Endothelial cell of umbilical vein (primary cell): ENCODE measurements around the gene CRYGS.

ENCODE experiments used
- CTCF ChIP-seq, 2 donors: IDR thresholded peaks; 1 replicate in 1 of 2; 2 replicates in 1 of 2; pipeline ENCODE4 v1.5.1; 2011; ENCODE audit warnings: low read length in 2 of 2, mild to moderate bottlenecking in 2 of 2, moderate library complexity in 2 of 2, control low read depth in 1 of 2, inconsistent platforms in 1 of 2, low read depth in 1 of 2; ENCODE audit not compliant: insufficient read depth in 1 of 2; ENCODE audit errors: extremely low read depth in 1 of 2
- EZH2 ChIP-seq: IDR thresholded peaks from 2 replicates; pipeline ENCODE4 v1.6.1; 2012; ENCODE audit warnings: borderline replicate concordance, low read depth, mild to moderate bottlenecking, moderate library complexity, low read length, inconsistent platforms; ENCODE audit not compliant: severe bottlenecking
- MAX ChIP-seq: IDR thresholded peaks from 2 replicates; pipeline ENCODE4 v1.6.1; 2011; ENCODE audit not compliant: insufficient read depth, insufficient read length
- POLR2AphosphoS5 ChIP-seq: IDR thresholded peaks from 2 replicates; pipeline ENCODE4 v1.6.1; 2012; ENCODE audit warnings: low read depth, mild to moderate bottlenecking, control low read depth, low read length, moderate library complexity; ENCODE audit not compliant: insufficient read depth

GRCh38 chr3:186540835-186541226, 3.3 kb downstream of the CRYGS start:
- no peak for TF ChIP-seq CTCF (IDR thresholded peaks at IDR 0.05; ENCODE audit: extremely low read depth in 1 of 2, insufficient read depth in 1 of 2, low read depth in 1 of 2, low read length in 2 of 2)
- TF ChIP-seq EZH2, result no peak
- no peak for TF ChIP-seq MAX
- no peak for TF ChIP-seq POLR2AphosphoS5
